NCI-H2196 treated with DMSO at 0.1 percent for 48 hours (cell line): ENCODE measurements around the gene PDLIM3.
"Not testable (repeated sequence)": the region's sequence is repeated elsewhere in the genome, so short reads cannot be mapped to it uniquely, and the experiment has no call there.

Experiments
- DNase-seq: peaks from one replicate; lab custom pipeline; 2025; ENCODE audit not compliant: unreplicated experiment; lab: John Stamatoyannopoulos, UW

Gene PDLIM3

DNA sequence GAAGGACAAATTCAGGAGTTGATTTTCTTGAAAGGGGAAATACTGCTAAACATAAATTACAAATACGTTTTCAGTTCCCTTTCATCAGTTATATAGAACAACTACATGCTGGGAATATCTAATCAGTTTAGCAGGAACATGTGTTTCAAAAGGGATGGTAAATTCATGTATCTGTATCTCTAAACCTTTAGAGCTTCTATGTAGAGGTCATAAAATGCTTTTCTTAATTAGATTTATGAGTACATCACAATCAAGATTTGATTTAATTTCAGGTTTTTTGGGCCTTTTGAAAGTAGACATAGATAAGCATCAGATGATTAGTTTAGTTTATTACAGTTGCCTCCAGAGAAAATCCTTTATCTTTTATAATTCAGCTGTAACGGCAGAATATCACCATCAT, 12.9 kb downstream of the PDLIM3 start:
- DNase-seq: no peak

GRCh38 chr4:185520119-185520518, 15.2 kb downstream of the PDLIM3 start:
- no peak for DNase-seq

GRCh38 chr4:185518494-185518893, 16.8 kb downstream of the PDLIM3 start:
- DNase-seq: no peak

DNA sequence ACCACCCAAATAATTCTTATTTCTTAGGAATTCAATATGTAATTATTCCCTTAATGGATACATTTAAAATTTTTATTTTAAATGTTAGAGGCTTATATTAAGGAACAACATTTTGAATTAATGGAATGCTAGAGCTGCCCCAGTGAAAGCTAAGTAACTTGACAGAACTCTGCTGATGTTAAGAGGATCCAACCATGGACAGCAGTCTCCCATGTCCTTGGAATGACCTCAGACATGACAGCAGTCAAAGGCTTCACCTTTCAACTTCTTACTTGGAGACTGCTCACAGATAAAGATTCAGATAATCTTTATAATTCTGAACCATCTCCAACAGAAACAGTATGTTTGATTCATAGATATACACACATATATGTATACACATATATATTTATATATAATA, 17.2 kb downstream of the PDLIM3 start:
- no peak for DNase-seq

- no peak for DNase-seq
These were observed 20.1 kb downstream of the PDLIM3 start for GRCh38 chr4:185515248-185515647.

GRCh38 chr4:185514182-185514697, 21.1 kb downstream of the PDLIM3 start:
- DNase-seq: no peak

- no peak for DNase-seq
These were observed 21.7 kb downstream of the PDLIM3 start for GRCh38 chr4:185513489-185514181.

DNA sequence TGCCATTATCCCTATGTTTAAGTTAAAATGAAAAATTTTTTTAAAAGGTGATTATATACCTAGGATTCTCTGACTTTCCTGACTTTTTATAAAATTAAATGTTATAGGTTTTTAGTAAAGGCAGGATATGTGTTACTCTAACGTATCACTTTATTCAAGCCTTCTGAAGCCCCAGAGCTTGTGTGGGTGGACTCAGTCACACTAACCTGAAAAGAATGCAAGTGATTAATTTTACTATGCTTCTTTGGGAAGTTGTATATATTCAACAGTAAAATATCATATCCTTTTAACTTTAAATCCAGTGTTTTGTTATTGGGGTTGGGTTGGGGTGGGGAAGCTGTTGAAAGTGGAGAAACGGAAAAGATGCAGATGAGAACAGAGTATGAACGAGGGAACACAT, 22.8 kb downstream of the PDLIM3 start:
- no peak for DNase-seq

DNA sequence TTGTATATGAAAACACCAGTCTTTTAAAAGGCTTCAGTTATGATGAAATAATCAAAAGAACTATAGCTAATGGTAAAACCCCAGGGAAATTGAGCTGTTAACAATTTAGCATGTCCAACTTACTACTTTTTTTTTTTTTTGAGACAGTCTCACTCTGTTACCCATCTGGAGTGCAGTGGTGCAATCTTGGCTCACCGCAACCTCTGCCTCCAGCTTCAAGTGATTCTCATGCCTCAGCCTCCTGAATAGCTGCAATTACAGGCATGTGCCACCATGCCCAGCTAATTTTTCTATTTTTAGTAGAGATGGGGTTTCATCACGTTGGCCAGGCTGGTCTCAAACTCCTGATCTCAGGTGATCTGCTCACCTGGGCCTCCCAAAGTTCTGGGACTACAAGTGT, 24.1 kb downstream of the PDLIM3 start:
- DNase-seq: not testable (repeated sequence)

- no peak for DNase-seq
These were observed 24.5 kb downstream of the PDLIM3 start for GRCh38 chr4:185510806-185511205.

DNA sequence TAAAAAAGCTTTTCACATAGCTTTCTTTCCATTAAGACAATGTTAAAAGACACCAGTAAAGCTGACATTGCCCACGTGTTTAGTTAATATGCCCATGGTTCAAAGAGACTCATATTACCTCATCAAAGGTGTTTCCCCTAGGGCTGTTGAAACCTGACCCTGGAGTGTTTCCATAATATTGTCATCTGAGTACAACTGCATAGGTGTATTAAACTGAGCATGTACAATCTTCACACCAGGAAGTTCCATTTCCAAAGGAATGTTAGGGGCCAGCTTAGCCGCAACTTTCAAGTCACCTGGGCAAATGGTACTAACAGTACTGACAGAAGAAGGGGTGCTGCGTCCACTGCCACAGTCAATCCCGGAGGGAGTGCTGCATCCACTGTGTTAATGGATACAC, 27.1 kb downstream of the PDLIM3 start:
- no peak for DNase-seq

DNA sequence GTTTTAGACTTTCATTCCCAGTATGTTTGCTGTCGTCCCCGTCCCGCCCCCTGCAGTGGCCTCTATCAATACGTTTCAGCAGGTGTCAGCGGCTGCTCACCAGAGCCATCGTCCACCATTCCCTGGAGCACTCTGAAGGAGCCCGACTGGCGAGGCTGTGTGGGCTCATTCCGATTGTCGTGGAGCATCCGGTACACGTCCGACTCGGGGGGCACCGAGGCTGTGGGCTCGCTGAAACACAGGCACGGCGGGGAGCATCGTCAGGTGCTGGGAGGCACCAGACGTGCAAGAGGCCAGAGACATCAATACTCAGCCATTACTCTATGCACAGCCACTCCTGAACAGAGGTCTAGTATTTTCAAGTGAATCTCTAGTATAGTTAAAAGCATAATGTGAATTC, 28.9 kb downstream of the PDLIM3 start:
- no peak for DNase-seq

GRCh38 chr4:185504098-185505047, 30.9 kb downstream of the PDLIM3 start:
- no peak for DNase-seq

- DNase-seq: no peak
These were observed 32.9 kb downstream of the PDLIM3 start for GRCh38 chr4:185502386-185502785.

GRCh38 chr4:185500576-185500975, 34.7 kb downstream of the PDLIM3 start:
- DNase-seq: no peak

GRCh38 chr4:185500035-185500434, 35.3 kb downstream of the PDLIM3 start:
- no peak for DNase-seq

- no peak for DNase-seq
These were observed 46.7 kb downstream of the PDLIM3 start for GRCh38 chr4:185488650-185489049.

GRCh38 chr4:185481401-185481800, 53.9 kb downstream of the PDLIM3 start:
- DNase-seq: no peak

DNA sequence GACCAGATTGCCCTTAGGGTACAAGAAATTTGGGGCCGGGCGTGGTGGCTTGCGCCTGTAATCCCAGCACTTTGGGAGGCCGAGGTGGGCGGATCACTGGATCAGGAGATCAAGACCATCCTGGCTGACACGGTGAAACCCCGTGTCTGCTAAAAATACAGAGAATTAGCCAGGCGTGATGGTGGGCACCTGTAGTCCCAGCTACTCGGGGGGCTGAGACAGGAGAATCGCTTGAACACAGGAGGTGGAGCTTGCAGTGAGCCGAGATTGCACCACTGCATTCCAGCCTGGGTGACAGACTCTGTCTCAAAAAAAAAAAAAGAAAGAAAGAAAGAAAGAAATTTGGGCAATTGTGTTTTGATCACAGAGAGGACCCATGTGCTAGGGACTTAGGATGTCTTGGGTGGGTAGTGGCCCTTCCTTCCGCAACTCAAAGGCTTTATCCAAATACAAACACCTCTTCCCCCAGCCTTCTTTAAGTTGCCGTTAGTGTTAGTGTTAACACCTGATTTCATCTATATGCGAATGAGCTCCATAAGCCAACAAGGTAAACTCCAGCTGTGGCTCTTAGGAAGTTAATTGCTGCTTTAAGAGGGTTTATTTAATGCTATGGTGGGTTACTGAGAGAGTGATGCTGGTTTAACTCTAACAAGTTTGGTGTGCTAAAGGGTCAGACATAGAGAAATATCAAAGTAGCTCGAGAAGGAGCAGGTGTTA, 55.1 kb downstream of the PDLIM3 start:
- DNase-seq: no peak

DNA sequence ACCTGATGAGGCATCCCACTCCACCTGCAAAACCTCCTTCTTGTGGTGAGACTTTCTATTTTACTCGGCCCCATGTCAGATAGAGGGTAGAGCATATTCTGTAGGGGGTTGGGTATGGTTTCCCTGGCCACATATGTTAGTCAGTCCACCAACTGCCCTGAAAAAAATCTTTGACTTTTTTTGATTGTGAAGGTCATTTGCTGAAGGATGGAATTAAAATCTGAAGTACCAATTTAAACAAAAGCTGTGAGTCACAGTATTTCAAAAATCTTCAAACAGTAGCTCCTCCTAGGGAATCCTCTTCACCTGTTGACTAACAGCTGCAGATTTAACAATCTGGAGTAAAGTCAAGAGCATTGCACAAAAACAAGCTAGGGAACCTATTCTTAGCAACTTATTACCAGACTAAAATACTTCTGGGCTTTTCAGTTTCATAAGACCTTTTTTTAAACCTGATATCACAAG, 55.8 kb downstream of the PDLIM3 start:
- no peak for DNase-seq

DNA sequence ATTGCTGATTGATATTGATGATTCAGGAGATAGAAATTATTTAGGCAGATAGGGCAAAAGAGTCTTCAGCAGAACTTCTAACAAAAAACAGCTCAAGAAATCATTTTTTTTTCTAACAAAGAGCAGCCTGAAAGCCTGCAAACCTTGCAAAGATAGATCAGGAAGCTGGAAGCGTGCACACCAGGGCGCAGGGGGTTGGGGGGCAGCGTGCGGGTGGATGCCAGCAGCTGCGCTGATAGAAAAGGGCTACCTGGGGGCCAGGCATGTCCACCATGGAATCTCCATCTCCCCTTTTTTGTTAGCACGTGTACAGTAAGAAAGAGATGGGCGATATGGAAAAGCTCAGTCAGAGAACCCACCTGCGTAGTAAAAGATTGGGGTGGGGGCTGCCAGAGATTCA, 62.1 kb downstream of the PDLIM3 start:
- no peak for DNase-seq
